Panc1 (cell line): Measurements from ENCODE around the gene GNPNAT1.

Source experiments
- CTCF ChIP-seq: fragments of 450-650 bp; IDR thresholded peaks from 2 replicates; pipeline ENCODE4 v1.5.1; 2017; ENCODE audit warnings: mild to moderate bottlenecking
- POLR2AphosphoS5 ChIP-seq: IDR thresholded peaks from 2 replicates; pipeline ENCODE4 v1.6.1; 2012; ENCODE audit warnings: mild to moderate bottlenecking, low read depth, low read length, moderate library complexity
- TCF7L2 ChIP-seq: IDR thresholded peaks from 2 replicates; pipeline ENCODE4 v1.6.1; 2011; ENCODE audit warnings: mild to moderate bottlenecking, low read depth, low read length, inconsistent platforms
- TF ChIP-seq, protein P1 (sequence below), 2 experiments: IDR thresholded peaks; 2 replicates each; pipeline ENCODE4 v1.6.1; 2011 to 2012; ENCODE audit warnings: low read depth in 2 of 2, control low read depth in 1 of 2, low read length in 1 of 2, mild to moderate bottlenecking in 1 of 2, moderate library complexity in 1 of 2; ENCODE audit not compliant: insufficient read depth in 1 of 2

- no peak for TF ChIP-seq CTCF
- TF ChIP-seq POLR2AphosphoS5 = no peak
- no peak for TF ChIP-seq TCF7L2
- TF ChIP-seq, protein P1, sequence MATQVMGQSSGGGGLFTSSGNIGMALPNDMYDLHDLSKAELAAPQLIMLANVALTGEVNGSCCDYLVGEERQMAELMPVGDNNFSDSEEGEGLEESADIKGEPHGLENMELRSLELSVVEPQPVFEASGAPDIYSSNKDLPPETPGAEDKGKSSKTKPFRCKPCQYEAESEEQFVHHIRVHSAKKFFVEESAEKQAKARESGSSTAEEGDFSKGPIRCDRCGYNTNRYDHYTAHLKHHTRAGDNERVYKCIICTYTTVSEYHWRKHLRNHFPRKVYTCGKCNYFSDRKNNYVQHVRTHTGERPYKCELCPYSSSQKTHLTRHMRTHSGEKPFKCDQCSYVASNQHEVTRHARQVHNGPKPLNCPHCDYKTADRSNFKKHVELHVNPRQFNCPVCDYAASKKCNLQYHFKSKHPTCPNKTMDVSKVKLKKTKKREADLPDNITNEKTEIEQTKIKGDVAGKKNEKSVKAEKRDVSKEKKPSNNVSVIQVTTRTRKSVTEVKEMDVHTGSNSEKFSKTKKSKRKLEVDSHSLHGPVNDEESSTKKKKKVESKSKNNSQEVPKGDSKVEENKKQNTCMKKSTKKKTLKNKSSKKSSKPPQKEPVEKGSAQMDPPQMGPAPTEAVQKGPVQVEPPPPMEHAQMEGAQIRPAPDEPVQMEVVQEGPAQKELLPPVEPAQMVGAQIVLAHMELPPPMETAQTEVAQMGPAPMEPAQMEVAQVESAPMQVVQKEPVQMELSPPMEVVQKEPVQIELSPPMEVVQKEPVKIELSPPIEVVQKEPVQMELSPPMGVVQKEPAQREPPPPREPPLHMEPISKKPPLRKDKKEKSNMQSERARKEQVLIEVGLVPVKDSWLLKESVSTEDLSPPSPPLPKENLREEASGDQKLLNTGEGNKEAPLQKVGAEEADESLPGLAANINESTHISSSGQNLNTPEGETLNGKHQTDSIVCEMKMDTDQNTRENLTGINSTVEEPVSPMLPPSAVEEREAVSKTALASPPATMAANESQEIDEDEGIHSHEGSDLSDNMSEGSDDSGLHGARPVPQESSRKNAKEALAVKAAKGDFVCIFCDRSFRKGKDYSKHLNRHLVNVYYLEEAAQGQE (IDR thresholded peaks at IDR 0.05; ENCODE audit: insufficient read depth in 1 of 2, low read depth in 2 of 2, low read length in 1 of 2) = no peak
Measured at GRCh38 chr14:52840877-52841276, 49.5 kb upstream of the GNPNAT1 start.
